GM12878 (cell line): ENCODE results near the gene APH1B. TPM values are rescaled to one million over a fixed set of nuclear protein-coding genes. Genes with fewer than 3 reads are reported as not detected.

ENCODE experiments used
- ATAC-seq: fragments of 200-7000 bp; cut with Tn5 transposase; 3 replicates; pipeline ENCODE4 v1.9.1; 2020; ENCODE audit warnings: mild to moderate bottlenecking, moderate library complexity
- BruUV-seq: library from RNA; stranded (reverse); fragments of 400-500 nt; replicated peaks from 2 replicates; lab custom pipeline; 2021; lab: Mats Ljungman, UMichigan
- CTCF ChIA-PET: fragments of 300-600 bp; sonication (Branson Sonifier 250); formaldehyde crosslinking; extraction: SDS; loops from one replicate; lab custom pipeline; 2021; ENCODE audit warnings: inconsistent platforms; lab: Yijun Ruan, JAX
- POLR2A ChIA-PET: fragments of 350-600 bp; formaldehyde crosslinking; extraction: SDS; loops from one replicate; lab custom pipeline; 2021; ENCODE audit warnings: inconsistent platforms; lab: Charles Lee
- RAD21 ChIA-PET: fragments of 300-600 bp; sonication (Branson Sonifier 250); formaldehyde crosslinking; loops from one replicate; lab custom pipeline; 2023; ENCODE audit warnings: antibody characterized with exemption; ENCODE audit not compliant: unreplicated experiment; lab: Charles Lee
- SMC1A ChIA-PET: fragments of 300-600 bp; sonication (Branson Sonifier 250); formaldehyde crosslinking; loops from one replicate; lab custom pipeline; 2023; ENCODE audit not compliant: unreplicated experiment, uncharacterized antibody; lab: Charles Lee
- DNase-seq: peaks from one replicate; pipeline ENCODE4 v3.0.0-alpha.2; 2011; ENCODE audit warnings: low read depth, low spot score
- FAIRE-seq: peaks from 3 replicates; lab custom pipeline; 2011; peaks lifted over from hg19 to GRCh38; lab: Jason Lieb, UNC
- H2AFZ ChIP-seq: 2 replicates; pipeline ENCODE4 v1.6.0; 2011; ENCODE audit warnings: low read depth, low read length, control low read depth; ENCODE audit not compliant: control insufficient read depth
- H3K27ac ChIP-seq: 2 replicates; pipeline ENCODE4 v1.5.1; 2011; ENCODE audit warnings: control low read depth; ENCODE audit not compliant: control insufficient read depth, insufficient read depth
- H3K27me3 ChIP-seq, 2 experiments: replicated peaks in 1 of 2; 2 replicates each; pipeline versions ENCODE4 v1.6.0 to v1.6.1; 2011; ENCODE audit warnings: low read length in 1 of 2; ENCODE audit not compliant: control insufficient read depth in 2 of 2, insufficient read depth in 2 of 2
- H3K36me3 ChIP-seq, 2 experiments: 2 replicates each; pipeline ENCODE4 v1.5.1; 2011; ENCODE audit warnings: low read length in 1 of 2; ENCODE audit not compliant: control insufficient read depth in 2 of 2, insufficient read depth in 2 of 2
- H3K4me1 ChIP-seq: 2 replicates; pipeline ENCODE4 v1.6.1; 2011; ENCODE audit warnings: mild to moderate bottlenecking, low read length, moderate library complexity, mixed read lengths; ENCODE audit not compliant: control insufficient read depth, insufficient read depth
- H3K4me2 ChIP-seq: 2 replicates; pipeline ENCODE4 v1.6.0; 2011; ENCODE audit warnings: control low read depth; ENCODE audit not compliant: control insufficient read depth, insufficient read depth
- H3K4me3 ChIP-seq: fragments of 200-600 bp; sonication (generic); 2 replicates; pipeline ENCODE4 v1.5.1; 2016
- H3K79me2 ChIP-seq: 2 replicates; pipeline ENCODE4 v1.6.0; 2011; ENCODE audit warnings: low read length; ENCODE audit not compliant: control insufficient read depth, insufficient read depth
- H3K9ac ChIP-seq: 2 replicates; pipeline ENCODE4 v1.8.0; 2011; ENCODE audit warnings: low read length, control low read depth, mixed read lengths; ENCODE audit not compliant: control insufficient read depth, insufficient read depth
- H3K9me3 ChIP-seq: replicated peaks from 3 replicates; pipeline ENCODE4 v1.5.1; 2011; ENCODE audit warnings: mild to moderate bottlenecking, low read length; ENCODE audit not compliant: control insufficient read depth, insufficient read depth
- H4K20me1 ChIP-seq: 2 replicates; pipeline ENCODE4 v1.6.0; 2011; ENCODE audit not compliant: control insufficient read depth, insufficient read depth
- CHD4 ChIP-seq: fragments of 200-600 bp; sonication (generic); IDR thresholded peaks from 2 replicates; pipeline ENCODE4 v1.6.1; 2016; ENCODE audit warnings: mild to moderate bottlenecking
- JUNB ChIP-seq: IDR thresholded peaks from 2 replicates; pipeline ENCODE4 v1.6.1; 2016; ENCODE audit warnings: antibody characterized with exemption, mild to moderate bottlenecking
- NBN ChIP-seq: fragments of 450-650 bp; IDR thresholded peaks from 2 replicates; pipeline ENCODE4 v1.6.1; 2016
- NR2F1 ChIP-seq: fragments of 450-650 bp; conservative IDR thresholded peaks from 2 replicates; pipeline ENCODE4 v1.6.1; 2017; ENCODE audit warnings: mild to moderate bottlenecking
- POLR2A ChIP-seq: IDR thresholded peaks from 2 replicates; pipeline ENCODE4 v1.6.1; 2011; ENCODE audit warnings: low read depth, mild to moderate bottlenecking, low read length
- POU2F2 ChIP-seq: IDR thresholded peaks from 3 replicates; pipeline ENCODE4 v1.6.1; 2011; ENCODE audit warnings: low read depth, mild to moderate bottlenecking, low read length, borderline replicate concordance
- RCOR1 ChIP-seq: conservative IDR thresholded peaks from 2 replicates; pipeline ENCODE4 v1.6.1; 2012; ENCODE audit warnings: low read depth, low read length, improper control_type of control experiment
- SMARCA5 ChIP-seq: fragments of 450-650 bp; IDR thresholded peaks from 2 replicates; pipeline ENCODE4 v1.6.1; 2017; ENCODE audit warnings: mild to moderate bottlenecking
- SP1 ChIP-seq: IDR thresholded peaks from one replicate; pipeline ENCODE4 v1.6.1; 2011; ENCODE audit warnings: low read depth, low read length
- TCF3 ChIP-seq: IDR thresholded peaks from 2 replicates; pipeline ENCODE4 v1.6.1; 2012; ENCODE audit warnings: low read depth, mild to moderate bottlenecking, low read length, borderline replicate concordance; ENCODE audit not compliant: insufficient read depth
- TCF7 ChIP-seq: IDR thresholded peaks from 2 replicates; pipeline ENCODE4 v1.6.1; 2014; ENCODE audit warnings: antibody characterized with exemption, borderline replicate concordance
- WRNIP1 ChIP-seq: IDR thresholded peaks from 2 replicates; pipeline ENCODE4 v1.6.1; 2011; ENCODE audit warnings: low read depth, low read length, improper control_type of control experiment, borderline replicate concordance
- ZNF274 ChIP-seq: IDR thresholded peaks from one replicate; pipeline ENCODE4 v1.8.0; 2011; ENCODE audit not compliant: insufficient read length, insufficient read depth
- WGBS: methylation state at CpG from one replicate; pipeline ENCODE4 v1.1.6; 2016; ENCODE audit warnings: low lambda C conversion rate; ENCODE audit not compliant: insufficient replicate concordance, insufficient coverage; ENCODE audit errors: missing lambda C conversion rate; 5-methylcytosine and 5-hydroxymethylcytosine counted together
- in situ Hi-C: fragments of 300-500 bp; cut with MboI; formaldehyde crosslinking; loops from 9 replicates; pipeline ENCODE4 v1.14.3; 2018; ENCODE audit warnings: mixed read lengths
- intact Hi-C: fragments of 100-400 bp; cut with micrococcal nuclease; formaldehyde crosslinking; loops from one replicate; pipeline ENCODE4 v1.14.2; 2022; ENCODE audit not compliant: unreplicated experiment
- polyA plus RNA-seq, 11 experiments: library from polyadenylated mRNA; depleted of rRNA in 4 of 11; unstranded in 6 of 11; stranded (reverse) in 5 of 11; fragments of >200 nt; fragmentation: Nextera tagmentation in 4 of 11; fragmentation: Illumina TruSeq in 1 of 11; extraction: Ambion mirVana in 4 of 11; extraction: Trizol in 1 of 11; gene quantifications; 1 replicate in 1 of 11; 2 replicates in 10 of 11; pipeline versions ENCODE4 v1.2.1 to v1.2.3, GENCODE V29; 2011 to 2016; ENCODE audit warnings: inconsistent platforms in 2 of 11, missing spikeins in 2 of 11, low read depth in 1 of 11
- total RNA-seq, 4 experiments: library from RNA; depleted of rRNA in 3 of 4; stranded (reverse); fragments of >200 nt in 3 of 4; fragmentation: Illumina TruSeq in 1 of 4; extraction: Trizol in 1 of 4; gene quantifications; 2 replicates each; pipeline versions ENCODE4 v1.2.1 to v1.2.3, GENCODE V29; 2013 to 2021
- TF ChIP-seq, protein P1 (sequence below): fragments of 450-650 bp; IDR thresholded peaks from 2 replicates; pipeline ENCODE4 v1.6.1; 2016; ENCODE audit warnings: mild to moderate bottlenecking
- TF ChIP-seq, protein P2 (sequence below): fragments of 450-650 bp; IDR thresholded peaks from 2 replicates; pipeline ENCODE4 v1.6.1; 2014; ENCODE audit warnings: mild to moderate bottlenecking
- TF ChIP-seq, protein P3 (sequence below): IDR thresholded peaks from 2 replicates; pipeline ENCODE4 v1.6.1; 2011; ENCODE audit warnings: borderline replicate concordance, low read depth, mild to moderate bottlenecking, moderate library complexity, mixed read lengths, low read length; ENCODE audit not compliant: insufficient read depth; ENCODE audit errors: extremely low read length

The APH1B gene
- total and polyA plus RNA-seq, 10 of the 15 experiments (the other 5 are each of a cell fraction or from before 2014, with no cell fraction given): 5.0 to 20.8 (median 11.1) TPM

DNA sequence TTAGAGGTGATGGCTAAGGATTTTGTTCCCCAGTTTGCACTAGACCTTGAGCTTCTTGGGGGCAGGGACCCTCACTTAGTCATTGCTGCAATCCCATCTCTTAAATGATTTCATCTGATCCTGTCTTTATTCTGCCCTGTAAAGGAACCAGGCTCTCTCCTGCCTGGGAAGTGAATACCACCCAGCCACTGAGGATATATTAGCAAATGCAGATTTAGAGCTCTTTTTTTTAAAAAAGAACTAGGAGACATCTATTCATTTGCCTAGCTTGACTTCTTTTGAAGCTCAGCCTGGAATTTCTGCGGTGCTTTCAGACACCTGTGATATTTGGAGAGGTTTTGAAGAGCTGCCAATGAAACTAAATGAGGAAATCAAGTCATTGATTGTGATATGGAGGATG is 62.4 kb downstream of the APH1B start:
- Histone ChIP-seq H3K4me3 (no peak overlapping the region), H3K79me2 (no peaks in the 10 kb centered on the region), H3K4me2 (no peak overlapping the region), H2AFZ (no peak overlapping the region), H3K27ac (no peak overlapping the region), H4K20me1 (no peaks in the 10 kb centered on the region), H3K27me3 (peaks cover 0 to 1% of the 10 kb centered on the region in 2 experiments; a peak in 1 of 4 replicates), H3K36me3 (no peaks in the 10 kb centered on the region), H3K9me3 (no peaks in the 10 kb centered on the region), H3K9ac (no peak overlapping the region), H3K4me1 (no peaks in the 10 kb centered on the region)
- ATAC-seq (no peak), FAIRE-seq (no peak), DNase-seq (no peak)
- ChIA-PET SMC1A (interaction anchor here (0.7 to 2.1 kb wide), 7 partner anchors 11 to 97 kb away, joined by 3 to 7 read pairs (median 4); no protein-coding TSS in a partner anchor), POLR2A (interaction anchor here (0.5 to 1.4 kb wide), 2 partner anchors 16 to 156 kb away, joined by 3 to 4 read pairs; no protein-coding TSS in a partner anchor), RAD21 (interaction anchor here (0.6 to 1.3 kb wide), 2 partner anchors 9 to 150 kb away, joined by 3 read pairs; no protein-coding TSS in a partner anchor), CTCF (interaction anchor here (0.9 to 1.9 kb wide), 4 partner anchors 10 to 127 kb away, joined by 3 to 6 read pairs (median 4); no protein-coding TSS in a partner anchor)
- in situ Hi-C loops: no loop called here
- no TSS peak for BruUV-seq
- intact Hi-C loops: no loop called here
- TF ChIP-seq NR2F1: no peak
- WGBS: 0% methylated on average over 1 of the region's 1 CpG

DNA sequence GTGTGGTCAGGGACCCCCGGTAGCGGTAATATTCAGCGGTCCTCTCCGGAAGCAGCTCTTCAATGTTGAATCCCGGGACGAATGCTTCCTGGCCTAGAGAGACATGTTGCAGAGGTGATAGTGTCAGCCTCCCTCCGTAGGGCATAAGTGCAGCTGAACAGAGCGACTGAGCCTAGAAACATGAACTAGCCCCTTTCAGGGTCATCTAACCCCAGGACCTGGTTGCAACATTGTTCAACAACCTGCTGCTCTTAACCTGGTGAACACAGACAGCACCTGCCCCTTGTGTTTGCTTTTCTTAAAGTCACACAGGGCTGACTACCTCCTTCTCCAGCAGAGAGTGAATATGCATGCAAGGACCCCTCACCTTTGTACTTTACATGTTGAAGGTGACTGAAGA is 62.9 kb downstream of the APH1B start:
- no peak for DNase-seq
- Histone ChIP-seq H3K4me2 (no peak overlapping the region), H3K4me3 (no peak overlapping the region), H3K9ac (no peak overlapping the region), H3K27me3 (peaks cover 0 to 1% of the 10 kb centered on the region in 2 experiments; a peak in 1 of 4 replicates), H2AFZ (no peak overlapping the region), H4K20me1 (no peaks in the 10 kb centered on the region), H3K27ac (no peak overlapping the region), H3K4me1 (no peaks in the 10 kb centered on the region), H3K9me3 (no peaks in the 10 kb centered on the region), H3K79me2 (no peaks in the 10 kb centered on the region), H3K36me3 (no peaks in the 10 kb centered on the region)
- ChIA-PET POLR2A (interaction anchor here (1.4 kb wide), 1 partner anchor 16 kb away, joined by 4 read pairs; no protein-coding TSS in a partner anchor), RAD21 (interaction anchor here (0.6 to 1.3 kb wide), 2 partner anchors 8 to 149 kb away, joined by 3 read pairs; no protein-coding TSS in a partner anchor), SMC1A (interaction anchor here (0.7 to 2.1 kb wide), 5 partner anchors 11 to 97 kb away, joined by 3 to 7 read pairs (median 3); no protein-coding TSS in a partner anchor), CTCF (interaction anchor here (0.9 to 1.9 kb wide), 3 partner anchors 10 to 126 kb away, joined by 3 to 6 read pairs (median 4); no protein-coding TSS in a partner anchor)
- BruUV-seq: no TSS peak
- no peak for ATAC-seq
- WGBS: 73% methylated on average over 8 of the region's 8 CpGs
- intact Hi-C loops (no loop called here), in situ Hi-C loops (no loop called here)
- FAIRE-seq: no peak
- TF ChIP-seq NBN (no peak), SP1 (no peak), TCF7 (no peak), POLR2A (no peak), TCF3 (no peak), SMARCA5 (no peak), ZNF274 (no peak), JUNB (no peak), CHD4 (no peak), RCOR1 (no peak), POU2F2 (no peak), WRNIP1 (no peak)
- TF ChIP-seq, protein P1, sequence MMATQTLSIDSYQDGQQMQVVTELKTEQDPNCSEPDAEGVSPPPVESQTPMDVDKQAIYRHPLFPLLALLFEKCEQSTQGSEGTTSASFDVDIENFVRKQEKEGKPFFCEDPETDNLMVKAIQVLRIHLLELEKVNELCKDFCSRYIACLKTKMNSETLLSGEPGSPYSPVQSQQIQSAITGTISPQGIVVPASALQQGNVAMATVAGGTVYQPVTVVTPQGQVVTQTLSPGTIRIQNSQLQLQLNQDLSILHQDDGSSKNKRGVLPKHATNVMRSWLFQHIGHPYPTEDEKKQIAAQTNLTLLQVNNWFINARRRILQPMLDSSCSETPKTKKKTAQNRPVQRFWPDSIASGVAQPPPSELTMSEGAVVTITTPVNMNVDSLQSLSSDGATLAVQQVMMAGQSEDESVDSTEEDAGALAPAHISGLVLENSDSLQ: no peak
- TF ChIP-seq, protein P2, sequence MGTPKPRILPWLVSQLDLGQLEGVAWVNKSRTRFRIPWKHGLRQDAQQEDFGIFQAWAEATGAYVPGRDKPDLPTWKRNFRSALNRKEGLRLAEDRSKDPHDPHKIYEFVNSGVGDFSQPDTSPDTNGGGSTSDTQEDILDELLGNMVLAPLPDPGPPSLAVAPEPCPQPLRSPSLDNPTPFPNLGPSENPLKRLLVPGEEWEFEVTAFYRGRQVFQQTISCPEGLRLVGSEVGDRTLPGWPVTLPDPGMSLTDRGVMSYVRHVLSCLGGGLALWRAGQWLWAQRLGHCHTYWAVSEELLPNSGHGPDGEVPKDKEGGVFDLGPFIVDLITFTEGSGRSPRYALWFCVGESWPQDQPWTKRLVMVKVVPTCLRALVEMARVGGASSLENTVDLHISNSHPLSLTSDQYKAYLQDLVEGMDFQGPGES: no peak
- TF ChIP-seq, protein P3, sequence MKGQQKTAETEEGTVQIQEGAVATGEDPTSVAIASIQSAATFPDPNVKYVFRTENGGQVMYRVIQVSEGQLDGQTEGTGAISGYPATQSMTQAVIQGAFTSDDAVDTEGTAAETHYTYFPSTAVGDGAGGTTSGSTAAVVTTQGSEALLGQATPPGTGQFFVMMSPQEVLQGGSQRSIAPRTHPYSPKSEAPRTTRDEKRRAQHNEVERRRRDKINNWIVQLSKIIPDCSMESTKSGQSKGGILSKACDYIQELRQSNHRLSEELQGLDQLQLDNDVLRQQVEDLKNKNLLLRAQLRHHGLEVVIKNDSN: no peak
